HG02588 (cell line): ENCODE data around the gene PGLYRP2.

Experiments used
- ATAC-seq: cut with Tn5 transposase; IDR thresholded peaks from one replicate; pipeline ENCODE4 v1.9.1; 2021; ENCODE audit warnings: mild to moderate bottlenecking, moderate library complexity; ENCODE audit not compliant: unreplicated experiment

Gene PGLYRP2

DNA sequence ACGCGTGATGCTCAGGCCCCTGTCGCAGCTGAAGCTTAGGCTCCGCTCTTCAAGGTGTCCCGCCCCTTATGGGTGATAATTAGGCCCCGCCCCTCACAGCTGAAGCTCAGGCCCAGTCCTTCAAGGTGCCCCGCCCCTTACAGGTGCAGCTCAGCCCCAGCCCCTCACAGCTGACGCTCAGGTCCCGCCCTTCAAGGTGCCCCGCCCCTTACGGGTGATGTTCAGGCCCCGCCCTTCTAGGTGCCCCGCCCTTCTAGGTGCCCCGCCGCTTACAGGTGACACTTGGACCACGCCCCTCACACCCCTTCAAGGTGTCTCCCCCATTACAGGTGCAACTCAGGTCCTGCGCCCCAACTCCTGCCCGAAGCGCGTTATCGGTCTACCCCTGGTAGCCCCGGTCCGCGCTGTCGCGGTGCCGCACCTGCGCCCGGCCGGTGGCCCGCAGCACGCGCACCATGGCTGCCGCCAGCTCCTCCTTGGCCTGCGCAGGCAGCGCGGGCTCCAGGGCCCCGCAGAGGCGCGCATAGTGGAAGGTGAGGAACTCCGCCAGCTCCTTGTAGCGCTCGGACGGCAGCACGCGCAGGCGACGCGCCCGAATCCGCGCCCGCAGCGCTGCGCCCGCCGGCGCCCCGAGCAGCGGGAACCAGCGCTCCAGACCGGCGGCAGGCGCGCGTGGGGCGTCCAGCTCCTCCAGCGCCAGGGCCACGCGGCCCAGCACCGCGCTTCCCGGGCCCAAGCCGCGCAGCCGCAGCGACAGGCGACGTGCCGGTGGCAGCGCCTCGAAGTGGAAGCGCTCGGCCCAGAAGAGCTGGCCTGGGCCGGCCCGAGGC is 22.2 kb downstream of the PGLYRP2 start:
- ATAC-seq: no peak

GRCh38 chr19:15456441-15456840 is 22.9 kb downstream of the PGLYRP2 start:
- no peak for ATAC-seq

GRCh38 chr19:15455996-15456395 is 23.3 kb downstream of the PGLYRP2 start:
- ATAC-seq: no peak

DNA sequence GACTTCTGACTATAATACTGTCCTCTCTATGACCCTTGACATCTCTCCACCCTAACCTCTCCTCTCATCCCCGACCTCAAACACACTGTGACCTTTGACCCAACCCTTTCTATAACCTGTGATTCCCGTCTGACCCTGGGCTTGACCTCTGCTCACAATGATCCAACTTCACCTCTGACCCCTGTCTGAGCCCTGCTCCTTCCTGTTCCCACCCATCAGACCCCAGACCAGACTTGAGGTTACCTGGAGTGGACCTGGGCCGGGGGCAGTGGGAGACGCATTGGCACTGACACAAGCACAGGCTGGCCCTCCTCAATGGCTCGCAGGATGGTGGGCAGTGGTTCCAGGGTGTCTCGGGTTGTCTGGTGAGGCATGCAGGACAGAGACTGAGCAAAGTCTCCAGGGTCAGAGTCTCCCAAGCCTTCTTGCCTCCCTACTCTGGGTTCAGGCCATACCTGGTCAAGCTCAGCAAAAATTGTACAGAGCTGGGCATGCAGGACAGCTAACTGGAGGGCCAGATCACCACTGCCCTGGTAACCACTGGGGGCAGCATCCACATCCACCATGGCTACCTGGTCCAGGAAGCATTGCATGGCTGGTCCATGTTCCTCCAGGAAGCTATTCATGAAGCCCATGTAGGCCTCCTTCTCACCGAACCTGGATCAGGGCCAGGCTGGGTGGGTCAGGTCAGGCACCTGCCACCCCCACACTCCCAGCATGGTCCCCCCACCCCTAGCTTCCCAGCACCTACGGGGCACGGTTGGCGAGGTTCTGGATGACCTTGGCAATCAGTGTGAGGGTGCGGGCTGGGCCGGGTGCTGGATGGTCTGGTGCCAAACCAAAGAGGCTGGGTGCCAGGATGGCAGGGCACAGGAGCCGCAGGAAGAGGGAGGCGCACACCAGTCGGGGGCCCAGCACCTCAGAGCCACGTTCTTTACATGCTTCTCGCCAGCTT is 25.1 kb downstream of the PGLYRP2 start:
- no peak for ATAC-seq

- no peak for ATAC-seq
These were observed 26.2 kb downstream of the PGLYRP2 start for GRCh38 chr19:15453091-15453578.

- ATAC-seq: no peak
These were observed 26.9 kb downstream of the PGLYRP2 start for GRCh38 chr19:15452111-15453047.

DNA sequence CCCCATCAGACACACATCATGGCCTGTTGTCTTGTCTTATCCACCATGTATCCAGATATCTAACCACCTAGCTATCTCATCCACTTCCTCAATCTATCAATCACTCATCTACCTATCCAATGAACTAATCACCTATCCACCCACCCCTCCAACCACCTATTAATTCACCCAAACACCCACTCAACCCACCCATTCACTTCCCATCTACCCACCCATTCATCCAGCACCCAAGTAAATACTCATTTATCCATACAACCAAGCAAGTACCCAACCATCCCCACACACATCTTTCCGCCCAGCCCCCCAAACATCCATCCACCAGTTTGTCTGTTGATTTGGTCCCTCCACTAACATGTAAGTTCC is 28.8 kb downstream of the PGLYRP2 start:
- ATAC-seq: no peak

DNA sequence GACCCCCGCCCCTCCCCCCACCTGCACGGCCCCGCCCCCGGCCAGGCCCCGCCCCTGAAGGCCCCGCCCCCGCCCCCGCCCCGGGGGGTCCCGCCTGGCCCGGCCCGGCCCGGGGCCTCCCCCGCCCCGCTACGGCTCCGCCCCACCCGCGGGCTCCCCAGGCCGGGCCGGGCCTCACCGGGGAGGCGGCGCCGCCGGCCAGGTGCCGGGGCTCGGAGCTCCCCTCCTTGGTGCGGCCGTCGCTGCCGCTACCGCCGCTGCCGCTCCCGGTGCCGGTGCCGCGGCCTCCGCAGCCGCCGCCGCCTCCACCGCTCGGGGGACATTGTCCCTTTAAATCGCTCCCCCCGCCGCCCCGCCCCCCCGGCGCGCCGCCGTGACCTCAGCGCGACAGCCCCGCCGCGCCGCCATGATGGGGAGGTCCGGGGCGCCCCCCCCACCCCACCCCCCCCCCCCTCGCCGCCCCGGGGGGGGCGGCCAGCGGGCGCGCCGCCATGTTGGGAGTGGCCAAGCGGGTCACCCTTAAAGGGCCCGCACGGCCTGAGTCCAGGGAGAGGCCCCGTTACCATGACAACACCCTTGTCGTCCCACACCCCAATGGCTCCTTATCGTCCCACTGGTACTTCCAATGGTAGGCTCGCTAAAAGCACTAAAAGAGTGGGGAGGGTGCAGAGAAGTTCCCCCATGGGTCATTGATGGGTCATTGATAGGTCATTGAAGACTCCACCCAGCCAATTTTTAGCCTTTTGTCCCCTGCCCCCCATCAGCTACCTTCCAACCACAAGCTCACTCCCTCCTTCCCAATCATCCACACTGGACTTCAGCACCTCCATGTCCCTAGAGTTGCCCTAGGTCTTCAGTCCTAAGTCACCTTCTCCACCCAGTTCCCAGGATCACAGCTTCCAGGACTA is 29.4 kb downstream of the PGLYRP2 start, which contains the start of gene WIZ:
WIZ (minus strand) TSS at position 337 of the 908 bp plus-strand sequence. CDS start 1,649 bp downstream, outside the sequence.
- no peak for ATAC-seq

- ATAC-seq: no peak
These were observed 30.3 kb downstream of the PGLYRP2 start for GRCh38 chr19:15448778-15449619.

- ATAC-seq: no peak
These were observed 31.1 kb downstream of the PGLYRP2 start for GRCh38 chr19:15448044-15448777.

GRCh38 chr19:15447057-15447456 is 32.2 kb downstream of the PGLYRP2 start:
- ATAC-seq: no peak

GRCh38 chr19:15445807-15446376 is 33.4 kb downstream of the PGLYRP2 start:
- no peak for ATAC-seq

GRCh38 chr19:15445227-15445605 is 34.1 kb downstream of the PGLYRP2 start:
- ATAC-seq: no peak

DNA sequence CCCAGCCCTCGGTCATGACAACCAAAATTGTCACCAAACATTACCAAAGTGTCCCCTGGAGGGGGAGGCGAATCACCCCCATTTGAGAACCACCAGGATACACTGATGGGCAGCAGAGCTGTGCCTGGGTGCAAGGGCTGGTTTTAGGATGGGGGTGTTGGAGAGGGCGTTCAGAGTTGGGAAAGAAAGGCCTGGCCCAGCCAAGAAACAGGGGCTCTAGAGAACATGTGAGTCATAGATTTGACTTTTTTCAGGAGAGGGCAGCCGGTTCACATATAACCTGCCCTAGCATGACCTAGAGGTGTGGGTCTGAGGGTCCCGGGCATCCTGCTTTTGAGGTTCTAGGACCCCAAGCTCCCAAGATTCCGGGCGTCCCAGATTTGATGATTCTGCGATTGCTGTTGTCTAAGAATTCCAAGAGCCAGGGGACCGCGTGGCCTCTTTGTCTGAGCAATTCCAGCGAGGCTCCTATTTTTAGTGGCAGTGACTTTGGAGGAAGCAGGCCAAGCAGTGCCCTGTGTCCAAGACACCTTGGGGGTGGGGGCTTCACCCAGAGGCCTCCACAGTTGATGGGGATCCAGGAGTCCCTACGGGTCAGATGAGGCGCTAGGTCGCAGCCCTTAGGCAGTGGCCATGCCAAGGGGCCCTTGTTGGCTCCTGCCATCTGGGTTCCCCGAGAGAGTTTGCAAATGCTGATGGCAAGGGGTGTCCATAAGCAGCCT is 34.6 kb downstream of the PGLYRP2 start:
- no peak for ATAC-seq

DNA sequence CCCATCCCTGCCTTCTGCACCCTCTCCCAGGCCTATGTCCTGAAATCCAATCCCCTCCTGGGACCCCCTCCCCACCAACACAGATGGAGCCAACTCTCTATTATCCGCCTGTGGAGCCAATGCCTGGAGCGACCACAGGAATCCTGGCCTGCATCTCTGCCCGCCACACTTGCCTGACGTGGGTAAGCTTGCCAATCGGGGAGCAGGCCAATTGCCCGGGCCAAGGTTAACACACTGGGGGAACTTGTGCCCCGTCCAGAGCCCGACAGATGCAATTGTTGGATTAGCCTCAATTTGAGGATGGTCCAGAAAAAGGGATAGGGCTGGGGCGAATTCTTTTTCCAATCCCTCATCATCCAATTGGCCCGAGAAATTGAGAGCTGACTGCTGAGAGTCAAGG is 35.5 kb downstream of the PGLYRP2 start:
- no peak for ATAC-seq

DNA sequence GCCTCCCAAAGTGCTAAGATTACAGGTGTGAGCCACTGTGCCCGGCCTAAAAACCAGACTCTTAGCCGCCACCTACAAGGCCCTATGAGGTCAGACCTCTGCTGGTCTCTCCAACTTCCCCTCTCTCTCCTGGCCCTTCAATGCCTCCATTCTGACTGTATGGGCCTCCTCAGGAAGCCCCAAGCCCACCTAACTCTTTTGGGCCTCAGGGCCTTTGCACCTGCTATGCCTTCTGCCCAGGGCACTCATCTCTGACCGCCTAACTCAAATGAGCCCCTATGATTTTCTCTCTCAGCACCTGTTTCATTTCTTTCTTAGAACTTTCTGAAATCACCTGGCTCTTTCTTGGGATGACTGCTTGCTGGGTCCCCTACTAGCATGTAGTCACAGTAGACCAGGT is 36.0 kb downstream of the PGLYRP2 start:
- no peak for ATAC-seq
